ENCODE results near the gene KPNA1.
A peak's percentile ranks its signal among the peaks of the same experiment; 100 is the strongest.

Gene KPNA1

DNA sequence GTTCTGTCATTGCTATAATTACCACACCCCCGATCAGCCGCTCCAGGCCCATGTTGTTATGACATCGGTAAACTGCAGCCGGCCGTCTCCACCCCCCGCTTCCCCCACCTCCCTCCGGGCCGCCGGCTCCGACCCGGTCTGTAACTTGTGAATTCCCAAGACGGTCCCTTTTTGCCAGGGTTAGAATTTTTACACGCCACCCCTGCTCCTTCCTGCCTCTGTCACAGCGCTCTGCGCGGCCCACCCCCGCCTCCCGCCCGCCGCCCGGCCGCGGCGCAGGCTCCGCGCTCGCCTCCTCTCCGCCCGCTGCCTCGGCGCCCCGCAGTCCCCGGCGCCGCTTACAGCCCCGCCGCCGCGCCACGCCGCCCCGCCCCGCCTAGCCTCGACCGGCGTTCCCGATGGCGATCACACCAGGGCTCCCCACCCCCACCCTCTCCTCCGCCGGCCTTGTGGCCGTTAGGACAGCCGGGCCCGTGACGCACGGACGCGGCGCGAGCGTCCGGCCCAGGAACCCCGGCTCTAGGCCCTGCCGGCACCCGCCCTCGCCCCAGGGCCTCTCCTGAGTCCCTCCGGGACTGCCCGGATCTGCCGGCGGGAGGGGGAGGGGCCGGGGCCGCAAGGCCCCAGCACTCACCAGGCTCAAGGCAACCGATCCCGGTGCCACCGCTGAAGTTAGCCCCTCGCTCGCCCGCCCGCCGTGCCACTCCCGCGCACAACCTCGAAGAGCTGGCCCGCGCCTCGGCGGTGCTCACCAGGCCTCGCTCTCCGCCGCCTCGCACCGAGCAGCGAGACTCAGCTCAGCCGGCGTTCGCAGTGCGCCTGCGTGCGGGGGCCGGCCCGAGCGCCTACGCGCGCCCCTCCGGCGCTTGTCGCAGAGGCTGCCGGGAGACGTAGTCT, at the start of gene KPNA1:
KPNA1 (minus strand) TSS at position 817 of the 897 bp plus-strand sequence. CDS start 18,374 bp downstream, outside the sequence.
- intact Hi-C loops (cut with DNase I): loop anchor here (2.0 to 10.0 kb wide), 2 partner anchors 50 to 98 kb away; partner anchors contain the start of genes DTX3L, PARP9 and WDR5B
- peak; percentile 70 to 95 (median 90) for DNase-seq

DNA sequence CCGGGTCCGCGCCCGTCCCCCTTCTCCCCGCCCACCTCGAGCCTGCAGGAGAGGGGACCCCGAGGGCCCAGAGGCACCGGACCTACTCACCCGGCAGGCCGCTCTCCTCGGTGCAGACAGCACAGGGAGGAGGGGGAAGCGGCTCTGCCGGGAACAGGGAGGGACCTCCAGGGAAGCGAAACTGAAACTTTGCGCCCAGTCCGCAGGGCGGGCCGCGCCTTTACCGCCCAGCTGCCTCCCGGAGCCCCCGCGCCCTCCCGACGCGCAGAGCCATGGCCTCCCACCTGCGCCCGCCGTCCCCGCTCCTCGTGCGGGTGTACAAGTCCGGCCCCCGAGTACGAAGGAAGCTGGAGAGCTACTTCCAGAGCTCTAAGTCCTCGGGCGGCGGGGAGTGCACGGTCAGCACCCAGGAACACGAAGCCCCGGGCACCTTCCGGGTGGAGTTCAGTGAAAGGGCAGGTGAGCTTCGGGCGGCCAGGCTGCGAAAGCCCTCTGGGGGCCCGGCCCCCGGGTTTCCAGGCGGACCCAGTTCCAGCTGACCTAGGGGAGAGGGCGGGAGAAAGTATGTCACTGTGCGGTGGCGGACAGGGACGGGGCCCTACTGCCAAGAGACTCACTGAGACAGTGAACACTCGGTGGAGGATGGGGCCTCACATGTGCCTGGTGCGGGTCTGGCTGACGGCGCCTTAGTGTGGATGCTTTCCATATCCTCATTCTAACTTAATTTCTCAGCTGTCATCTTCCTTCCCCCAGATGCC, 49.6 kb upstream of the KPNA1 start, which contains the start of the genes DTX3L and PARP9:
DTX3L (plus strand) TSS at position 184 of the 758 bp plus-strand sequence; CDS start at position 273, 89 bp downstream.
PARP9 (minus strand) TSS at position 146 of the 758 bp plus-strand sequence. CDS start 4,680 bp downstream, outside the sequence.
- DNase-seq: peak; percentile 44 to 89 (median 70)
- intact Hi-C loops (cut with DNase I): loop anchor here (1.0 to 10.0 kb wide), 2 partner anchors 50 to 116 kb away; partner anchors contain the start of genes KPNA1 and PARP14

DNA sequence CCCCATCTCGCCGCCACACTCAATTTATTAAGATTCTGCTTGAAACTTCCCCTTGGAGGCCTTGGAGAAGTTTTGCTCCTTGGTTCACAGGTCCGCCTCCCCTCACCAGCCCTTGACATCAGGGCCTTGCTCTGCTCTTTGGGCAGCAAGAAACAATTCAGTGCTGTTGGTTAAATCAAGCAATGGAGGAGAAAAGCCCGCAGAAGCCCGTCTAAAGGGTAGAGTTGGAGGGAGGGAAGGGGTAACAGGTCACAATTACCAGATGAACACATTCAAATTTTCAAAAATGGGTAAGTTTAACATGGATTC, 48.9 kb upstream of the KPNA1 start:
- intact Hi-C loops (cut with DNase I): loop anchor here (1.0 to 10.0 kb wide), 2 partner anchors 49 to 117 kb away; partner anchors contain the start of genes KPNA1 and PARP14
- DNase-seq: peak in 5 of 42 donors; percentile 8 to 39 (median 15)

DNA sequence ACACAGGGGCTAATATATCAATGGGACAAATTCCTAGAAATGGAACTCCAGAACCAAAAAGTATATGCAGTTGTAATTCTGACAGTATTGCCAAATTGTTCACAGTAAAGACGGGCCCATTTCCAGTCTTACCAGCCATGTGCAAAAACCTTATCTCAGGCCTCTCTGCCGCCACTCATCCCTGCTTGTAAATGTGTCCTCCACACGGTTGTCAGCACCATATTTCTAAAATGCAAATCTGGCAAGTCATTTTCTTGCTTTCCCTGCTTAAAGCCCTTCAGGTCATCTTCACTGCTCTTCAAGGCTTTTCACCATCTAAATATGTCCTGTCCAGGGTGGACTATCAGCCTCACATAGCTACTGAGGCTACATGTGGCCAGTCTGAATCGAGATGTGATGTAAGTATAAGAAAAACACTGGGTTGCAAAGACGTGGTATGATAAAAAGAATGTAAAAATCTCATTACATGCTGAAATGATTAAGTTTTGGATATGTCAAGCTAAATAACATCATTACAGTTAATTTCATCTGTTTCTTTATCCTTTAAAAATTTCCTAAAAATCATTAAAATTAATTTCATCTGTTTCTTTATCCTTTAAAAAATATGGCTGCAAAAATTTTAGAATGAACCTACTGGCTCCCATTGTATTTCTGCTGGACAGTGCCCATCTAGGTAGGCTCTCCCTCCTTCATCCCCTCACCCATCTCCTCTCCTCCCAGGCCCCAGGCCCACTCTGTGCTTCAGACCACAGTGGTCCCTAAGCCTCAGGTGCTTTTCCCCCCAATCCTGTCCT, 48.4 kb upstream of the KPNA1 start:
- intact Hi-C loops (cut with DNase I): loop anchor here (10.0 kb wide), 1 partner anchor 48 kb away; the partner anchor contains the start of gene KPNA1

DNA sequence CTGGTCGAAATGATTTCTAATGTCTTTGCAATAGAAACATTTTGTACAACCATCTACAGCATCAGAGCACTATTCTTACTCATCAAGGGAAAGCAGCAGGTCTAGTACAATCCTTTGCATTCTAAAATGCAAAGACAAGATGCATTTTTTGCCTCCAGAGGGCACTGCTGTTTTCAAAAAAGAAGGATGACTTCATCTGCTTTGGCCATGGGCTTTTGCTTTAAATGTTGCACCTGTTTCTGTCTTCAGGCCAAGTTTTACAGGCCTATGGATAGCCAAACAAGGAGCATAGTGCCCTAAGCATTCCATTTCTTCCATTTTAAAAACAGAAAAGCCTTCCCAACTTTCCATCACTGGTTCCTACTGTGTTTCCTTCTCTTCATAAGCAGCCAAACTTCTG, 45.9 kb upstream of the KPNA1 start:
- peak in 18 of 42 donors; percentile 20 to 72 (median 40) for DNase-seq
- intact Hi-C loops (cut with DNase I): loop anchor here (10.0 kb wide), 1 partner anchor 46 kb away; the partner anchor contains the start of gene KPNA1

More for the DNA sequence above, 48.4 kb upstream of the KPNA1 start:
- DNase-seq: no peak

DNA sequence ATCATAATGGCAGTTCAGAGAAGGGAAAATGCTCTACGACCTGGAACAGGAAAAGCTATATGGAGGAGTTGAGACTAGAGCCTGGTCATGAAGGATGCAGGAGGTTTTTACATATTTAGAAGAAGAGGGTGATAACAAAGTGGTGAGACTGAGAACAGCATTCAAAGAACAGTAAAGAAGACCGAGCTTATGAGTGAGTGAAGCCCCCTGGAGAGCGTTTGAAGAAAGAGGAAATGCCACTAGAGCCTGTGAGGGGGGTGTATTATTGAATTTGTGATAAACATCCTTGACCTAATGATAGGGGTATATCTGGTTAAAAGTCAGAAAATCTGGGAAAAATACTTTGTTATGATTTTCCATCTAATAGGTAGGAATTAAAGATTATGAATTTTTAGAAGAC, 45.2 kb upstream of the KPNA1 start:
- no peak for DNase-seq
- intact Hi-C loops (cut with DNase I): loop anchor here (10.0 kb wide), 1 partner anchor 45 kb away; the partner anchor contains the start of gene KPNA1

DNA sequence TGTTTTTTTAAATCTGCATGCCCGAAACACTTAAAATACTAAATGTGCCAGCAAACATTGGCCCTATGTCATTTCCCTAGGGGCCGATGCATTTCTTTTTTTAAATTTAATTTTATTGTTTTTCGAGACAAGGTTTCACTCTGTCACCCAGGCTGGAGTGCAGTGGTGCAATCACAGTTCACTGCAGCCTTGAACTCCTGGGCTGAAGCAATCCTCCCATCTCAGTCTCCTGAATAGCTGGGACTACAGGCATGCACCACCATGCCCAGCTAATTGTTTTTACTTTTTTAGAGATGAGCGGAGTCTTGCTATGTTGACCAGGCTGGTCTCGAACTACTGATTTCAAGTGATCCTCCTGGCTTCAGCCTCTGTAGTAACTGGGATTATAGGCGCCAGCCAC, 43.9 kb upstream of the KPNA1 start:
- intact Hi-C loops (cut with DNase I): no loop called here
- no peak for DNase-seq

DNA sequence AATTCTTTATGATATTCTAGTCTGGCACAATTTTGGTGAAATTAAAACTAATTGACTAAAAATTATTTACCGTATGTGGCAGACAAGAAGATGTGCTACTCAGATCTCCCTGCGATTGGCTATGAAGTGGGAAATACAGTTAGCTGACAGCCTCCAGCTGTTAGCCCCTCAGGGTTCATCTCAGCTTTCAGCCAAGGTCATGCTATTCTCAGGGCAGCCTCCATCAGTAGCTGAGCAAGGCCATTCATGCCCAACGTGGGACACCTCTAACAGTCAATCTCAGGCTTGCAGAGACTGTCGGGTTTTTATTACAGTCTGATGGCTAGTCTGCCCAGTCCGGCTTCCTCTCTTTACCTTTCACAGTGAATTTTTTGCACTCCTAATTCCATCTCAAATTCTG, 42.6 kb upstream of the KPNA1 start:
- intact Hi-C loops (cut with DNase I): no loop called here
- no peak for DNase-seq

DNA sequence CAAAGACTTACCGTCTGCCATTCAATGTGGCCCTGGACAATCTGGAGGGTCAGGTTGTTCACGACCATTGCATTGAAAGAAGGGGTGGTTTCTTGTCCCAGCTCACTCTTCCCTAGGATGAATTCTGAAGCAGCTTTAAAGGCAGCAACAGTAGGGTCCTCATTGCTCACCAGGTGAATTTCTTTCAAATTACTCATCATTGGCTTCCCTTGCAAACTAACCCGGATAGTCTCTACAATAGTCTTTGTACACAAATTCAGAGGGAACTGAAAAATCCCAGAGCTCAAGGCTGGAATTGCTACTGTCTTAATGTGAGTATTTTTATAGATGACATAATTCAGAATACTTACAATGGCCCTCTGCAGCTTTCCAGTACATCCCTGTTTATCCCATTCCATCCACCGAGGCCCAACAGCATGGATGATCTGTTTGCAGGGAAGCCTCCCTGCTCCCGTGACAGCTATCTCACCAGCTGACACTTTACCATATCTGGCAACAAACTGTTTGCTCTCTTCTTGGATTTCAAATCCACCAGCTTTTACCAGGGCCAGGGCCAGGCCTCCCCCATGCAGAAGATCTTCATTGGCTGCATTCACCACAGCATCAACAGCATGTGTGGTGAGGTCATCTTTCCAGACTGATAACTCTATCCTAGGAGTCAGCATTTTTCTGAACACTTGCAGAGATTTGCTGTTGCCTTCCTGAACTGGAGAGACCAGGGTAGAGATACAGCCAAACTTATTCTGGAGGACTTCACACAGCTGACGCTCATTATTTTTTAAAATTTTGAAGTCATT, 40.7 kb upstream of the KPNA1 start:
- no peak for DNase-seq
- intact Hi-C loops (cut with DNase I): no loop called here

DNA sequence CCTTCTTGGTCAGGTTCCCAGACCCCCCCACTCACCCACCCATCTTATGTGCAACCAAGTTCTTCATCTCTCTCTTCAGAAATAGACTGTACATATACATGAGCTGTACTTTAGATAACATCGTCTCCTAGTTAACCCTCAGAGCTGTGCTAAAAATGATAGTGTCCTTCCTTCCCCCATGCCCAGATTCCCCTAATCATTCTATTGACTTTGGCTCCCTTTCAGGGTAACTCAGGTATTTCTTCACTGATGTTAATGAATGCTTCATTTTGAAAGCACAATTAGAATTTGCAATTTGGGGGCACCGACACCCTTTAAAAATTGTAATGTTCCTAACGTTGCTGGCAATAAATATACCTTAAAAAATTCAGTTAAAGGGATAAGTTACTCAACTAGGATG, 38.4 kb upstream of the KPNA1 start:
- DNase-seq: no peak
- intact Hi-C loops (cut with DNase I): no loop called here

DNA sequence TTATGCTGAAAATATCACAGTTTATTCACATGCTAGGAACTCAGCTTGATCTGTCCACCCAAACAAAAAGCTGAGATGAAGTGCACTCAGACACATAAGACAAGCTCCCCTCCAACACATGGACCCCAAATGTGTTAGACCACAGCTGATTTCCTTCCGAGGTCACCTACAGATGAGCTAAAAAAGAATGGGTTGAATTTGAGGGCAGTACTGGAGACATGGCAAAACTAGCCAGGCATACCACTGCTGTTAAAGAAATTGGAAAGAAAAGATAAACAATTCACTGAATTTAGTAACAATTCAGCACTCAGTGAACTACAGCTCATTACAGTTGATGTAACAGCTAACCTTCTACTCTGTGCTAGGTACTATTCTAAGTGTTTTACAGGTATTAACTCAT, 33.9 kb upstream of the KPNA1 start:
- DNase-seq: no peak
- intact Hi-C loops (cut with DNase I): no loop called here

DNA sequence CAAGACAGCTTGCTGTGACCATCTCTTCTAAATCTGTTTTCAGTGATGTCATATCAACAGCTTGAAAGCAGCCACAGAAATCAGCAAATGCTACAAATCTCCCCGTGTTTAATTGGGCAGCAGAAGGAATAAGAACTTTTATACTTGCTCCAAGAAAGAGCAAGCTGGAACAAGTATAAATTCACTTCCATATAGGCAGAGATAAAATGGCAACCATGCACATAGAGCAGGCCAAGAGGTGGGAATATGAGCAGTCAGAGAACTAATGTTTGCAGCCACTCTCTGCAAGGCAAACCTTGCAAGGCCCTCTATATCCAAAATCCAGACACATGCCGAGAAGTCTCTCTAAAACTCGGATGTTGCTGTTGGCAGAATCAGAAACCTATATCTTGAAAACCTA, 33.3 kb upstream of the KPNA1 start:
- no peak for DNase-seq
- intact Hi-C loops (cut with DNase I): no loop called here

DNA sequence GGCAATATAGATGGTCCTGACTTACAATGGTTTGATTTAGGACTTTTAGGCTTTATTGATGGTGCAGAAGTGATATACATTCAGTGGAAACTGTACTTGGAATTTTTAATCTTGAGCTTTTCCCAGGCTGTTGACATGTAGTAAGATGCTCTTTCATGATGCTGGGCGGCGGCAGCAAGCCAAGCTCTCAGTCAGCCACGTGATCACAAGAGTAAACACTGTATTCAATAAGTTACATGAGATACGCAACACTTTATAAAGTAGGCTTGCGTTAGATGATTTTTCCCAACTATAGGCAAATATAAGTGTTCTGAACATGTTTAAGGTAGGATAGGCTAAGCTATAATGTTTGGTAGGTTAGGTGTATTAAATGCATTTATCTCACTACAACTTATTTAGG, 31.4 kb upstream of the KPNA1 start:
- DNase-seq: no peak
- intact Hi-C loops (cut with DNase I): no loop called here

DNA sequence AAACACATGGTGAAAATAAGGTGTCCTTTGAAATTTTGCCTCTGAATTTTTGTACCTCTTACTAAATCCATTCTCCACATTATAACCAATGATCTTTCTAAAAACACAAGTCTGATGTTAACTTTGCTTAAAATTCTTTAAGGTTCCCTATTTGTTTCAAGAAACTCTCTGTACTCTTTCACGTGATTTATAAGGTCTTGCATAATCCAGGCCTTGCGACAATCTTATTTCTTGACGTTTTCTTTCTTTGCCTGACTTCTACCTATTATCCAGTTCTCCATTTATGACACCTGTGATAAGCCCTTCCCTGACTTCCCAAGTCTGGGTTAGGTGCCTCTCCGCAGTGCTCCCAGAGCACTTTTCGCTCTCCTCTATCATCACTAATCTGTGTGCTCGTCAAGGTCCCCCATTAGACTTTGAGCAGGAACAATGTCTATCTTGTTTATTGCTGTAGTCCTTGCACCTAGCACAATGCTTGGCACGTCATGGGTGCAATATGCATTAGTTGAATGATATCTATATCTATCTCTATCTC, 24.3 kb upstream of the KPNA1 start:
- no peak for DNase-seq
- intact Hi-C loops (cut with DNase I): no loop called here

DNA sequence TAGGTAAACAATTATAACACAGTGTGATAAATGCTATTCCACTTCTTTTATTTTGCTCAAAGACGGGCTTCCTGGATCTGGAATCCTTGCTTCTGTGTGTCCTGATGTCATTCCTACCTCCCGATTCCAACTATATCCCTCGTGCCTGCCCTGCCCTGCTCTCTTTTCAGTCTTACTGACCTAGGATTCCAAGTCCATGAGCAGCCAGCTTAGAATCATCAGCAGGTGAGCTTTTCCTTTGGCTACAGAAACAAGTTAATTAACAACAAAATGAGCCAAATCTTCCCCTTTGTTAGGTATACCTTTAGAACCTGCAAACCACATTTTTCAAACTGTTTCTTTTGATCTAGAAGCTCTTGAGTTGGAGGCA, 21.9 kb upstream of the KPNA1 start:
- DNase-seq: no peak
- intact Hi-C loops (cut with DNase I): no loop called here

DNA sequence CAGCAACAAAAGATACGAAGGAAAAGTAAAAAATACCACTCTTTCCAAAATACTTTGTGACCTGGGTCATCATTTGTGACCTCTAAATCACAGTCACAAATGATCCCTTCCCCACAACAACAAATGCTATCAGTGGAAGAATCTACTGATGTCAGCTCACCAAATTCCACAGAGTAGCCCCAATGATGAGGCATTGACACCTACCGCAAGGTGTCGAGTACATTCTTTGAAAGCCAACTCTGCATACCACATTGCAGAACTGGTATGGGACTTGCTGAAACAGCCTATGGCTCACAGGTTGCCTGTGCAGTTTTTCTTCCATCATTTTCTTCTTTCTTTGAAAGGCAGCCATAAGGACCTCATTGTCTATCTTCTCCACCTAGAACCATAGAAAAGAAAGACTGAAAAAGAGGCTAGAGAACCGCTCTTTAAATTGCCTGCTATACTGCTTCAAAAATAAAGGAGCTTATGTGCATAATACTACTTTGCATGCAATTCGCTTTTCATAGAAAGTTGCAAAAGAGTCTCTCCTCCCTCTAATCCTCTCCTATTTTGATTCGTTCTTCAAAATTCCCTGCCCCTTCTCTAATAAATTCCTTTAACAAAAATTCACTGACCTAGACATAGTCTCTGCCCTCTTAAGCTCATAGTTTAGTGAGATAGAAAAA, 21.4 kb upstream of the KPNA1 start:
- intact Hi-C loops (cut with DNase I): no loop called here
- DNase-seq: no peak

DNA sequence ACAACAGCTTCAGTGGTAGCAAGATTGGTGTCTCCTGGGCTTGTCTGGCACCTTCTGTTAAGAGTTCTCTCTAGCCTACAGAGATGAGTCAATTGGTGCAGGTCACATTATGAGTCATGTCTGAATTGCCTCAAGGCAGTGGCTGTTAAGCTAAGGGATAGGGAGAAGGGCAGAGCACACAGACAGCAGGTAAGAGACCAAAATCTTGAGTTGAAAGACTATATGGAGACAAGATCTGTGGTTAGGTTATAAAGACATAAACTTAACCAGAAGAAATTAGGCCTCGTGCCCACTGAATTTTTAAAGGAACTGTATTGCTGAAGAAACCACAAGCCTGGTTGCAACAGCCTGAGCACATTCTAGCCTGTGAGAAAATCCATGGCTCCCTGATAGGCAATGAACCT, 19.2 kb upstream of the KPNA1 start:
- intact Hi-C loops (cut with DNase I): no loop called here
- DNase-seq: no peak
